HL-60 (cell line): ENCODE results near the gene ZFP92.
"Not testable (repeated sequence)": the region's sequence is repeated elsewhere in the genome, so short reads cannot be mapped to it uniquely, and the experiment has no call there.

Experiments
- POLR2AphosphoS5 ChIP-seq: IDR thresholded peaks from 2 replicates; pipeline ENCODE4 v1.6.1; 2012; ENCODE audit warnings: low read depth
- TF ChIP-seq, protein P1 (sequence below): IDR thresholded peaks from one replicate; pipeline ENCODE4 v1.5.1; 2011; ENCODE audit warnings: low read length, control low read depth, inconsistent platforms; ENCODE audit not compliant: insufficient read depth
- TF ChIP-seq, protein P2 (sequence below): IDR thresholded peaks from 2 replicates; pipeline ENCODE4 v1.6.1; 2012; ENCODE audit warnings: low read depth; ENCODE audit not compliant: insufficient replicate concordance

DNA sequence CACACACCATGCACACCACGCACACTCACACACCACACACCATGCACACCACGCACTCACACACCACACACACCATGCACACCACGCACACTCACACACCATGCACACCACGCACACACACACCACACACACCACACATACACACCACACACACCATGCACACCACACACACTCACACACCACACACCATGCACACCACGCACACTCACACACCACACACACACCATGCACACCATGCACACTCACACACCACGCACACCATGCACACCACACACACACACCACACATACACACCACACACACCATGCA lies 21.9 kb upstream of the ZFP92 start:
- not testable (repeated sequence) for TF ChIP-seq POLR2AphosphoS5
- TF ChIP-seq, protein P1, sequence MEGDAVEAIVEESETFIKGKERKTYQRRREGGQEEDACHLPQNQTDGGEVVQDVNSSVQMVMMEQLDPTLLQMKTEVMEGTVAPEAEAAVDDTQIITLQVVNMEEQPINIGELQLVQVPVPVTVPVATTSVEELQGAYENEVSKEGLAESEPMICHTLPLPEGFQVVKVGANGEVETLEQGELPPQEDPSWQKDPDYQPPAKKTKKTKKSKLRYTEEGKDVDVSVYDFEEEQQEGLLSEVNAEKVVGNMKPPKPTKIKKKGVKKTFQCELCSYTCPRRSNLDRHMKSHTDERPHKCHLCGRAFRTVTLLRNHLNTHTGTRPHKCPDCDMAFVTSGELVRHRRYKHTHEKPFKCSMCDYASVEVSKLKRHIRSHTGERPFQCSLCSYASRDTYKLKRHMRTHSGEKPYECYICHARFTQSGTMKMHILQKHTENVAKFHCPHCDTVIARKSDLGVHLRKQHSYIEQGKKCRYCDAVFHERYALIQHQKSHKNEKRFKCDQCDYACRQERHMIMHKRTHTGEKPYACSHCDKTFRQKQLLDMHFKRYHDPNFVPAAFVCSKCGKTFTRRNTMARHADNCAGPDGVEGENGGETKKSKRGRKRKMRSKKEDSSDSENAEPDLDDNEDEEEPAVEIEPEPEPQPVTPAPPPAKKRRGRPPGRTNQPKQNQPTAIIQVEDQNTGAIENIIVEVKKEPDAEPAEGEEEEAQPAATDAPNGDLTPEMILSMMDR = not testable (repeated sequence)
- TF ChIP-seq, protein P2, sequence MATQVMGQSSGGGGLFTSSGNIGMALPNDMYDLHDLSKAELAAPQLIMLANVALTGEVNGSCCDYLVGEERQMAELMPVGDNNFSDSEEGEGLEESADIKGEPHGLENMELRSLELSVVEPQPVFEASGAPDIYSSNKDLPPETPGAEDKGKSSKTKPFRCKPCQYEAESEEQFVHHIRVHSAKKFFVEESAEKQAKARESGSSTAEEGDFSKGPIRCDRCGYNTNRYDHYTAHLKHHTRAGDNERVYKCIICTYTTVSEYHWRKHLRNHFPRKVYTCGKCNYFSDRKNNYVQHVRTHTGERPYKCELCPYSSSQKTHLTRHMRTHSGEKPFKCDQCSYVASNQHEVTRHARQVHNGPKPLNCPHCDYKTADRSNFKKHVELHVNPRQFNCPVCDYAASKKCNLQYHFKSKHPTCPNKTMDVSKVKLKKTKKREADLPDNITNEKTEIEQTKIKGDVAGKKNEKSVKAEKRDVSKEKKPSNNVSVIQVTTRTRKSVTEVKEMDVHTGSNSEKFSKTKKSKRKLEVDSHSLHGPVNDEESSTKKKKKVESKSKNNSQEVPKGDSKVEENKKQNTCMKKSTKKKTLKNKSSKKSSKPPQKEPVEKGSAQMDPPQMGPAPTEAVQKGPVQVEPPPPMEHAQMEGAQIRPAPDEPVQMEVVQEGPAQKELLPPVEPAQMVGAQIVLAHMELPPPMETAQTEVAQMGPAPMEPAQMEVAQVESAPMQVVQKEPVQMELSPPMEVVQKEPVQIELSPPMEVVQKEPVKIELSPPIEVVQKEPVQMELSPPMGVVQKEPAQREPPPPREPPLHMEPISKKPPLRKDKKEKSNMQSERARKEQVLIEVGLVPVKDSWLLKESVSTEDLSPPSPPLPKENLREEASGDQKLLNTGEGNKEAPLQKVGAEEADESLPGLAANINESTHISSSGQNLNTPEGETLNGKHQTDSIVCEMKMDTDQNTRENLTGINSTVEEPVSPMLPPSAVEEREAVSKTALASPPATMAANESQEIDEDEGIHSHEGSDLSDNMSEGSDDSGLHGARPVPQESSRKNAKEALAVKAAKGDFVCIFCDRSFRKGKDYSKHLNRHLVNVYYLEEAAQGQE = not testable (repeated sequence)
